Activated CD8-positive, alpha-beta memory T cell treated with anti-CD3 and anti-CD28 coated beads, Interleukin-2, amount 10 ng/mL, durations not matched to agents 7 days and 5 days (primary cell): ENCODE results near the gene SLC25A45. TPM values are rescaled to one million over a fixed set of nuclear protein-coding genes. Genes with fewer than 3 reads are reported as not detected.

Experiments
- ATAC-seq: fragments of 150-1000 bp; cut with Tn5 transposase; one replicate; pipeline ENCODE4 v1.10.0; 2021; ENCODE audit warnings: moderate library complexity
- CTCF ChIA-PET: fragments of 350-600 bp; sonication (Branson Sonifier 250); formaldehyde crosslinking; loops from one replicate; lab custom pipeline; 2021; ENCODE audit warnings: antibody characterized with exemption; lab: Charles Lee
- DNase-seq: peaks from one replicate; pipeline ENCODE4 v3.0.0-alpha.2; 2020
- H3K27ac Mint-ChIP-seq: one replicate; pipeline ENCODE4 v1.8.0; 2021; ENCODE audit warnings: mild to moderate bottlenecking, mixed read lengths
- H3K27me3 Mint-ChIP-seq: one replicate; pipeline ENCODE4 v1.8.0; 2021; ENCODE audit warnings: mixed read lengths
- H3K36me3 Mint-ChIP-seq: one replicate; pipeline ENCODE4 v1.8.0; 2021; ENCODE audit warnings: mild to moderate bottlenecking, mixed read lengths
- H3K4me1 Mint-ChIP-seq: one replicate; pipeline ENCODE4 v1.8.0; 2021; ENCODE audit warnings: mixed read lengths
- H3K4me3 Mint-ChIP-seq: one replicate; pipeline ENCODE4 v1.8.0; 2021; ENCODE audit warnings: mild to moderate bottlenecking, moderate library complexity, mixed read lengths
- H3K9me3 Mint-ChIP-seq: one replicate; pipeline ENCODE4 v1.8.0; 2022; ENCODE audit warnings: low read depth, mixed read lengths
- total RNA-seq, 2 experiments: library from RNA; stranded (reverse); gene quantifications; one replicate each; pipeline ENCODE4 v1.2.3, GENCODE V29; 2021

The SLC25A45 gene
- total RNA-seq, 2 experiments from 2014 or later = 19.4 to 25.1 TPM

DNA sequence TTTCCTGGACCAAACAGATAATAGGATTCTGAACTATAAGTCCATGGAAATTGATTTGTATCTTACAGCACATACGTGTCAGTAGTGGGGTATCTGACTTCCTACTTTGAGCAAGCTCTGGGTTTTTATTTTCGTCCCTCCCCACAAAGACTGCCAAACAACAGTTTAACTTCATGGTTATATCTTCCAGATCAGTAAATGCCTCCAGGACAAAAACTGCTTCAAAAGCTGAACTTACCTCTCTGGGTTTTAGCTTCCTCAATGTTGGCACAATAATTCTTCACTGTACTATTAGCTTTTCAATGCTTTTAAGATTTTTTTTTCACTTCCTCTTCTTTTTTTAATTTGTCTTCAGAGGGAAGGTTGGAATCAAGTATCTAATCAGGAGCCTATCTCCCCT is 53.0 kb downstream of the SLC25A45 start:
- Mint-ChIP-seq H3K36me3 (peaks cover 3% of the 10 kb centered on the region), H3K4me1 (peaks cover 10% of the 10 kb centered on the region), H3K27ac (no peak overlapping the region), H3K9me3 (no peaks in the 10 kb centered on the region), H3K27me3 (peaks cover 6% of the 10 kb centered on the region), H3K4me3 (no peak overlapping the region)
- no peak for DNase-seq
- CTCF ChIA-PET = interaction anchor here (0.5 to 12.9 kb wide), 55 partner anchors 9 to 660 kb away, joined by 3 to 200 read pairs (median 5); partner anchors contain the start of genes CAPN1, CDC42EP2, FAU and MRPL49
- ATAC-seq = no peak

DNA sequence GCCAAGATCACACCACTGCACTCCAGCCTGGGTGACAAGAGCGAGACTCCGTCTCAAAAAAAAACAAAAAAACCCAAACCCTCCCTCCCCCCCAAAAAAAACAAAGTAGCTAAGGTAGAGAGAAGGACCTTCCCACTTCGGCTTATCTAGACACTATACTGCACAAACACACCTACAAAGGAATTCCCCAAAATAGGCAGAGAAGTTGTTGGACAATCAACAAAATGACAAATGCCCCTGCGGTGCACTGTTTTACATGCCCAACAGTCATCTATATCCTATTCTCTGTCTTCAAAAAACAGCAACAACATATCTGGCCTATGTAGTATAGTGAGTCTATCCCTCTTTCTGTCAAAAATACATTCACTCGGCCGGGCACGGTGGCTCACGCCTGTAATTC is 55.4 kb downstream of the SLC25A45 start:
- no peaks in the 10 kb centered on the region for H3K36me3 Mint-ChIP-seq
- H3K4me3 Mint-ChIP-seq = no peak overlapping the region
- no peak overlapping the region for H3K27ac Mint-ChIP-seq
- no peak for ATAC-seq
- peaks cover 6% of the 10 kb centered on the region for H3K27me3 Mint-ChIP-seq
- no peak for DNase-seq
- peaks cover 7% of the 10 kb centered on the region for H3K4me1 Mint-ChIP-seq
- no peaks in the 10 kb centered on the region for H3K9me3 Mint-ChIP-seq
- CTCF ChIA-PET = interaction anchor here (12.9 kb wide), 1 partner anchor 10 kb away, joined by 200 read pairs; the partner anchor contains the start of gene CDC42EP2

GRCh38 chr11:65325435-65325834 is 57.0 kb downstream of the SLC25A45 start:
- no peaks in the 10 kb centered on the region for H3K36me3 Mint-ChIP-seq
- CTCF ChIA-PET = interaction anchor here (12.9 kb wide), 1 partner anchor 9 kb away, joined by 200 read pairs; the partner anchor contains the start of gene CDC42EP2
- DNase-seq (no peak), ATAC-seq (no peak)
- H3K9me3 Mint-ChIP-seq = no peaks in the 10 kb centered on the region
- H3K27me3 Mint-ChIP-seq = peaks cover 6% of the 10 kb centered on the region
- H3K4me3 Mint-ChIP-seq = no peak overlapping the region
- H3K27ac Mint-ChIP-seq = no peak overlapping the region
- H3K4me1 Mint-ChIP-seq = peaks cover 7% of the 10 kb centered on the region

Other genes starting within 250 kb of the SLC25A45 start
- gene SYVN1, start 248.1 kb downstream of the SLC25A45 start, total RNA-seq = 10 to 100 TPM; 34.4 to 35.1 TPM
- gene SPDYC, start 212.4 kb downstream of the SLC25A45 start, total RNA-seq = not detected
- gene CAPN1, start 200.7 kb downstream of the SLC25A45 start, total RNA-seq = 100 to 1,000 TPM; 137 to 174 TPM
- gene POLA2, start 120.7 kb downstream of the SLC25A45 start, total RNA-seq = 10 to 100 TPM; 79.8 to 89.5 TPM
- 1 to 10 TPM in 1 of 2 experiments, not detected in 1; 1.4 TPM for gene CDC42EP2, start 67.8 kb downstream of the SLC25A45 start, total RNA-seq
- 10 to 100 TPM; 81.4 to 87.2 TPM for gene DPF2, start 48.8 kb downstream of the SLC25A45 start, total RNA-seq
- gene TIGD3, start 27.9 kb downstream of the SLC25A45 start, total RNA-seq = 1 to 10 TPM; 1.1 TPM
- 10 to 100 TPM; 52.0 to 56.7 TPM for gene FRMD8, start 4.0 kb upstream of the SLC25A45 start, total RNA-seq
- gene NEAT1, start 40.2 kb upstream of the SLC25A45 start, total RNA-seq = 100 to 1,000 TPM; 525 to 618 TPM
- gene MALAT1, start 116.4 kb upstream of the SLC25A45 start, total RNA-seq = 1,000 to 10,000 TPM; 4,026 to 5,234 TPM
- gene SCYL1, start 142.4 kb upstream of the SLC25A45 start, total RNA-seq = 10 to 100 TPM; 68.0 to 76.7 TPM
- gene LTBP3, start 175.7 kb upstream of the SLC25A45 start, total RNA-seq = 10 to 100 TPM; 46.2 to 46.8 TPM
- gene ZNRD2, start 187.8 kb upstream of the SLC25A45 start, total RNA-seq = 10 to 100 TPM; 42.1 to 45.5 TPM
- 10 to 100 TPM; 36.6 to 54.2 TPM for gene FAM89B, start 189.9 kb upstream of the SLC25A45 start, total RNA-seq
- gene EHBP1L1, start 193.4 kb upstream of the SLC25A45 start, total RNA-seq = 100 to 1,000 TPM; 138 to 140 TPM
- gene KCNK7, start 213.2 kb upstream of the SLC25A45 start, total RNA-seq = 1 to 10 TPM in 1 of 2 experiments, under 1 TPM in 1; 0.80 to 1.1 TPM
- gene MAP3K11, start 231.6 kb upstream of the SLC25A45 start, total RNA-seq = 10 to 100 TPM; 71.0 to 73.3 TPM
- 10 to 100 TPM; 54.9 to 57.1 TPM for gene PCNX3, start 233.1 kb upstream of the SLC25A45 start, total RNA-seq